Body of pancreas (tissue), 4 donors: ENCODE measurements around the gene SLC25A21. TPM values are rescaled to one million over a fixed set of nuclear protein-coding genes. Genes with fewer than 3 reads are reported as not detected.

Experiments used
- ATAC-seq: fragments of 150-250 bp; one replicate; pipeline ENCODE4 v1.9.1; 2016
- DNase-seq, 4 donors: peaks; one replicate each; pipeline ENCODE4 v3.0.0-alpha.2; 2019
- H3K27ac ChIP-seq, 4 donors: fragments of 200-600 bp; sonication (generic); 1 replicate in 3 of 4; 2 replicates in 1 of 4; pipeline versions ENCODE4 v1.5.1 to v1.6.1; 2016 to 2019; ENCODE audit warnings: mild to moderate bottlenecking in 1 of 4, mixed read lengths in 1 of 4, moderate library complexity in 1 of 4
- H3K27me3 ChIP-seq, 2 donors: fragments of 200-600 bp; sonication (generic); one replicate each; pipeline ENCODE4 v1.6.0; 2016; ENCODE audit warnings: mild to moderate bottlenecking in 1 of 2
- H3K36me3 ChIP-seq, 2 donors: fragments of 200-600 bp; sonication (generic); replicated peaks in 1 of 2; 2 replicates each; pipeline ENCODE4 v1.5.1; 2016; ENCODE audit warnings: low read depth in 2 of 2; ENCODE audit not compliant: insufficient read depth in 1 of 2
- H3K4me1 ChIP-seq: fragments of 200-600 bp; sonication (generic); one replicate; pipeline ENCODE4 v1.6.0; 2016
- H3K4me3 ChIP-seq, 2 donors: fragments of 200-600 bp; sonication (generic); 1 replicate in 1 of 2; 2 replicates in 1 of 2; pipeline ENCODE4 v1.5.1; 2016 to 2019
- H3K9me3 ChIP-seq, 3 donors: fragments of 200-600 bp; sonication (generic); 1 replicate in 2 of 3; 2 replicates in 1 of 3; pipeline ENCODE4 v1.5.1; 2016
- POLR2A ChIP-seq, 3 donors: fragments of 450-650 bp; IDR thresholded peaks; one replicate each; pipeline ENCODE4 v1.6.1; 2016; ENCODE audit warnings: antibody characterized with exemption in 3 of 3, mild to moderate bottlenecking in 2 of 3
- whole genome bisulfite sequencing, 2 donors: methylation state at CpG; one replicate each; pipeline ENCODE4 v1.1.5; 2017; 5-methylcytosine and 5-hydroxymethylcytosine counted together
- intact Hi-C: fragments of 100-400 bp; cut with DNase I; formaldehyde crosslinking; loops from one replicate; pipeline ENCODE4 v1.15.1; 2023
- total RNA-seq, 2 donors: library from RNA; depleted of rRNA; stranded (reverse); fragments of >200 nt; gene quantifications; one replicate each; pipeline ENCODE4 v1.1.0, GENCODE V29; 2016
- TF ChIP-seq, protein P1 (sequence below), 7 experiments: fragments of 450-650 bp in 4 of 7; fragments of 200-600 bp in 3 of 7; sonication (generic) in 3 of 7; IDR thresholded peaks; one replicate each; pipeline ENCODE4 v1.5.1; 2016 to 2019; ENCODE audit warnings: antibody characterized with exemption in 7 of 7

The SLC25A21 gene
- total RNA-seq, 2 donors from 2014 or later: not detected

DNA sequence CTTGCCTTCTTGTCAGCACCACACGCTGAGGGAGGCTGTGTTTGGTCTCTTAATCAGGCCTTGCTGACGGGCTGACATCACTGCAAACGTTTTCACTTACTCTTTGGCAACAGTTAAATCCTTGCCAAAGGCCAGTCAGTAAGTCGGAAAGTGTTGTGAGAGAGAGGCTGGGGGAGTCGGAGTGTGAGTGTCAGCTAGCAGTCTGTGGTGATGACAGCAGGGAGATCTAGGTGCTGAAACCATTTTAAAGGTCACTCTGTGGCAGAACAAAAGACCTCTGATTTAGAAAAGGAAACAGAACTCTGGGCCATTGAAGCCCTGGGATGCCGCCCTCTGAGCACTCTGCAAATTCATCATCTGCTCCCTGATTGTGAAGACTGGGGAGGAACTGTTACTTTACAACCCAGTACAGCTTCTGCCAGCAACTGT, 367.3 kb downstream of the SLC25A21 start:
- Histone ChIP-seq H3K27ac (no peak overlapping the region), H3K27me3 (no peaks in the 10 kb centered on the region), H3K36me3 (no peaks in the 10 kb centered on the region), H3K4me3 (no peak overlapping the region), H3K4me1 (no peaks in the 10 kb centered on the region), H3K9me3 (no peaks in the 10 kb centered on the region)
- TF ChIP-seq POLR2A (IDR thresholded peaks at IDR 0.05): no peak
- TF ChIP-seq, protein P1, sequence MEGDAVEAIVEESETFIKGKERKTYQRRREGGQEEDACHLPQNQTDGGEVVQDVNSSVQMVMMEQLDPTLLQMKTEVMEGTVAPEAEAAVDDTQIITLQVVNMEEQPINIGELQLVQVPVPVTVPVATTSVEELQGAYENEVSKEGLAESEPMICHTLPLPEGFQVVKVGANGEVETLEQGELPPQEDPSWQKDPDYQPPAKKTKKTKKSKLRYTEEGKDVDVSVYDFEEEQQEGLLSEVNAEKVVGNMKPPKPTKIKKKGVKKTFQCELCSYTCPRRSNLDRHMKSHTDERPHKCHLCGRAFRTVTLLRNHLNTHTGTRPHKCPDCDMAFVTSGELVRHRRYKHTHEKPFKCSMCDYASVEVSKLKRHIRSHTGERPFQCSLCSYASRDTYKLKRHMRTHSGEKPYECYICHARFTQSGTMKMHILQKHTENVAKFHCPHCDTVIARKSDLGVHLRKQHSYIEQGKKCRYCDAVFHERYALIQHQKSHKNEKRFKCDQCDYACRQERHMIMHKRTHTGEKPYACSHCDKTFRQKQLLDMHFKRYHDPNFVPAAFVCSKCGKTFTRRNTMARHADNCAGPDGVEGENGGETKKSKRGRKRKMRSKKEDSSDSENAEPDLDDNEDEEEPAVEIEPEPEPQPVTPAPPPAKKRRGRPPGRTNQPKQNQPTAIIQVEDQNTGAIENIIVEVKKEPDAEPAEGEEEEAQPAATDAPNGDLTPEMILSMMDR (IDR thresholded peaks at IDR 0.05): no peak
- intact Hi-C loops: no loop called here
- ATAC-seq: no peak
- WGBS, 2 donors: 37 to 42% methylated on average over 6 of the region's 6 CpGs
- no peak for DNase-seq

DNA sequence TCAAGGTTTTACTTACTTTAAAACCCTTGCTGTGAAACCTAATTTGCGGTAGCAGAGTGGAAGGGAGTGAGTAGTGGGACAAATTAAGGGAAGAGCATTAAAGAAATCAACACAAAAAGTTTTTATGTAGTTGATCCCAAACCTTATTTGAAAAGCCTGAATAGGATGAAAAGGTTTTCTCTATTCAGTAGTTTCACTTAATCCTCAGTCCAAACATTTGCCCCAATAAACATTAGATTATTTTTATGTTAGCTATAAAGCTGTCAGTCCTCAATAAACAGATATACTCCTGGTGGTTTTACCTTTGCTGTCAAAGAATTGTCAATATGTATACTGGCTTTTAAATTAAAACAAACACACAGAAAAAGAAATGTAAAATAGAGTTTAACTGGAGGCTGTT, 374.8 kb downstream of the SLC25A21 start:
- ATAC-seq (no peak), DNase-seq (no peak)
- no peak overlapping the region for H3K27ac ChIP-seq
- WGBS, 2 donors: 83 to 92% methylated on average over 1 of the region's 1 CpG
- H3K36me3 ChIP-seq: no peaks in the 10 kb centered on the region
- no peak overlapping the region for H3K4me3 ChIP-seq
- no peak for TF ChIP-seq POLR2A (IDR thresholded peaks at IDR 0.05)
- TF ChIP-seq, protein P1 (IDR thresholded peaks at IDR 0.05): no peak
- no peaks in the 10 kb centered on the region for H3K4me1 ChIP-seq
- no peaks in the 10 kb centered on the region for H3K27me3 ChIP-seq
- intact Hi-C loops: no loop called here
- no peaks in the 10 kb centered on the region for H3K9me3 ChIP-seq

DNA sequence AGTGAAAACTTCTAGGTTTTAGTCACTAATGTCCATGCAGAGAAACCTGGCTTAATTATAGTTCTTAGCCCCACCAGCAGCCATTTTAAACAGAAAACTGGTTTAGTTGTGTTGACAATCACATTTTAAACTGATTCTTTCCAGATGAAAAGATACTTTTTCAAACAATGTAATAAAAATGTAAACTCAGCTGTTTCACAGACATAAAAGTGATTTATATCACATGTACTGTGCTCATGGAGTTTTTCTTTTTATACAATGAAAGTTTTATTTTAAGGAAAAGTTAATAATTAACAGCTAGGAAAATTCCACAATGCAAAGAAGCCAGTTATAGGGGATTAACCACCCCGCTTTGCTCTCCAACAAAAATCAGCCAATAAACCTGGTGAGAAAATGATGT, 381.0 kb downstream of the SLC25A21 start:
- DNase-seq (no peak), ATAC-seq (no peak)
- no peak overlapping the region for H3K27ac ChIP-seq
- H3K9me3 ChIP-seq: no peaks in the 10 kb centered on the region
- no peak for TF ChIP-seq POLR2A (IDR thresholded peaks at IDR 0.05)
- TF ChIP-seq, protein P1 (IDR thresholded peaks at IDR 0.05): no peak
- H3K36me3 ChIP-seq: no peaks in the 10 kb centered on the region
- 54 to 65% methylated on average over 1 of the region's 1 CpG for WGBS, 2 donors
- intact Hi-C loops: no loop called here
- no peaks in the 10 kb centered on the region for H3K4me1 ChIP-seq
- no peaks in the 10 kb centered on the region for H3K27me3 ChIP-seq
- no peak overlapping the region for H3K4me3 ChIP-seq

DNA sequence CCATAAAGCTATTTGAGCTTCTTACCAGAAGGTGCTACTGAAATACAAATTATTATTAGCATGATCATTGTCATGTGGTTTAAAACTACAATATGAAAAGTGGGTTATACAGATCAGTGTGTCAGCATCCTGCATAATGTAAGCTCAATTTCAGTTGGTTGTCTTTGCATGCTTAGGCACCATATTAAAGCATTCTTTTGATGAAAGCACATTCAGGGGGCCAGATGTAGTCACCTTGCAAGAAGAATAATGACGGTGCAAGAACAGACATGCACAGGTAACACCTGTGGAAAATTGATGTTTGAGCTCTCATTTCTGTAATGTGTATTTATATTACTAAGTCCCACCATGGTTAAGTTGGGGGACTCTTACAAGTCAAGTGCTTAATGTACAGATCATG, 386.9 kb downstream of the SLC25A21 start:
- no peak overlapping the region for H3K27ac ChIP-seq
- H3K27me3 ChIP-seq: no peaks in the 10 kb centered on the region
- H3K36me3 ChIP-seq: no peaks in the 10 kb centered on the region
- no peak for TF ChIP-seq POLR2A (IDR thresholded peaks at IDR 0.05)
- TF ChIP-seq, protein P1 (IDR thresholded peaks at IDR 0.05): no peak
- ATAC-seq (no peak), DNase-seq (no peak)
- no peaks in the 10 kb centered on the region for H3K4me1 ChIP-seq
- intact Hi-C loops: no loop called here
- H3K9me3 ChIP-seq: no peaks in the 10 kb centered on the region
- H3K4me3 ChIP-seq: no peak overlapping the region
- 73 to 74% methylated on average over 1 of the region's 1 CpG for WGBS, 2 donors

DNA sequence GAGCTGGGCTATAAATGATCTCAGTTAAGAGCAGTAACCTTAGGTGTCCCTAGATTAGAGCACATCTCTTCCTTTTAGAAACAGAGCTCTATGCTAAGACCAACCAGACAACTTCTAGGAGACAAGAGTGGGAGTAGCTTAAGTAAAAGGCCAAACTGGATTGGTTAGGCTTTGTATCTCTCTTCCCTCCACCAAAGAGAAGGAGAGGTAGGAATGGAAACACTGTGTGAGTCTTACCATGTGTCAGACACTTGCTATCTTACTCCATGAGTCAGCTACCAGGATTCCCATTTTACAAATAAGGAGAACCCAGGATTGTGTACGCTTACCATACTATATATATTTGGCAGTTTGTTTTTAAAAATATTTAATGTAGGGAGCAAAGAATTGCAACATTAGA, 387.9 kb downstream of the SLC25A21 start:
- no peak overlapping the region for H3K4me3 ChIP-seq
- DNase-seq (no peak), ATAC-seq (no peak)
- 85 to 92% methylated on average over 1 of the region's 1 CpG for WGBS, 2 donors
- H3K27ac ChIP-seq: no peak overlapping the region
- no peaks in the 10 kb centered on the region for H3K36me3 ChIP-seq
- no peaks in the 10 kb centered on the region for H3K27me3 ChIP-seq
- no peak for TF ChIP-seq POLR2A (IDR thresholded peaks at IDR 0.05)
- TF ChIP-seq, protein P1 (IDR thresholded peaks at IDR 0.05): no peak
- no peaks in the 10 kb centered on the region for H3K9me3 ChIP-seq
- no peaks in the 10 kb centered on the region for H3K4me1 ChIP-seq
- intact Hi-C loops: no loop called here
